Naive thymus-derived CD4-positive, alpha-beta T cell (primary cell): ENCODE results near the gene DNAH6. TPM values are rescaled to one million over a fixed set of nuclear protein-coding genes. Genes with fewer than 3 reads are reported as not detected.
A peak's percentile ranks its signal among the peaks of the same experiment; 100 is the strongest.

ENCODE experiments used
- ATAC-seq: fragments of 150-1000 bp; cut with Tn5 transposase; 2 replicates; pipeline ENCODE4 v1.10.0; 2021; ENCODE audit warnings: mild to moderate bottlenecking, moderate library complexity
- CTCF ChIA-PET: fragments of 350-600 bp; sonication (Branson Sonifier 250); formaldehyde crosslinking; loops from one replicate; lab custom pipeline; 2021; ENCODE audit warnings: antibody characterized with exemption; lab: Charles Lee
- POLR2A ChIA-PET: fragments of 350-600 bp; sonication (Branson Sonifier 250); formaldehyde crosslinking; loops from one replicate; lab custom pipeline; 2021; ENCODE audit warnings: antibody characterized with exemption, inconsistent platforms; lab: Charles Lee
- DNase-seq, 9 donors: peaks; one replicate each; pipeline versions ENCODE4 v3.0.0 to v3.0.0-alpha.2; 2020 to 2022; ENCODE audit warnings: mixed read lengths in 1 of 9
- H3K27ac ChIP-seq: one replicate; pipeline ENCODE4 v1.7.0; 2013; ENCODE audit warnings: mild to moderate bottlenecking, low read depth, low read length, moderate library complexity
- H3K27me3 ChIP-seq, 2 donors: one replicate each; pipeline ENCODE4 v1.7.0; 2013; ENCODE audit warnings: low read length in 2 of 2, mild to moderate bottlenecking in 2 of 2, moderate library complexity in 2 of 2; ENCODE audit not compliant: control insufficient read depth in 2 of 2, insufficient read depth in 2 of 2
- H3K36me3 ChIP-seq, 3 experiments: 1 replicate in 2 of 3; 2 replicates in 1 of 3; pipeline ENCODE4 v1.7.0; 2013; ENCODE audit warnings: low read length in 3 of 3, mild to moderate bottlenecking in 3 of 3, moderate library complexity in 1 of 3; ENCODE audit not compliant: insufficient read depth in 3 of 3, control insufficient read depth in 2 of 3
- H3K4me1 ChIP-seq, 2 donors: one replicate each; pipeline ENCODE4 v1.7.0; 2013; ENCODE audit warnings: low read length in 2 of 2, mild to moderate bottlenecking in 2 of 2, moderate library complexity in 1 of 2; ENCODE audit not compliant: control insufficient read depth in 2 of 2, insufficient read depth in 2 of 2
- H3K4me3 ChIP-seq: 2 replicates; pipeline ENCODE4 v1.7.0; 2013; ENCODE audit warnings: mild to moderate bottlenecking, low read length
- H3K9me3 ChIP-seq, 3 experiments: 1 replicate in 2 of 3; 2 replicates in 1 of 3; pipeline ENCODE4 v1.7.0; 2013; ENCODE audit warnings: low read length in 3 of 3; ENCODE audit not compliant: control insufficient read depth in 2 of 3
- H3K27ac Mint-ChIP-seq, 9 donors: one replicate each; pipeline ENCODE4 v1.8.0; 2020 to 2022; ENCODE audit warnings: mixed read lengths in 9 of 9, mild to moderate bottlenecking in 8 of 9, moderate library complexity in 5 of 9, inconsistent platforms in 2 of 9
- H3K27me3 Mint-ChIP-seq, 5 donors: one replicate each; pipeline ENCODE4 v1.8.0; 2021 to 2022; ENCODE audit warnings: mixed read lengths in 5 of 5, mild to moderate bottlenecking in 1 of 5
- H3K36me3 Mint-ChIP-seq, 5 donors: one replicate each; pipeline ENCODE4 v1.8.0; 2020 to 2022; ENCODE audit warnings: mixed read lengths in 5 of 5, mild to moderate bottlenecking in 3 of 5, inconsistent platforms in 1 of 5
- H3K4me1 Mint-ChIP-seq, 7 donors: one replicate each; pipeline ENCODE4 v1.8.0; 2020 to 2022; ENCODE audit warnings: mixed read lengths in 7 of 7, mild to moderate bottlenecking in 3 of 7, inconsistent platforms in 1 of 7
- H3K4me3 Mint-ChIP-seq, 10 donors: one replicate each; pipeline ENCODE4 v1.8.0; 2020 to 2022; ENCODE audit warnings: mild to moderate bottlenecking in 10 of 10, mixed read lengths in 10 of 10, moderate library complexity in 6 of 10, inconsistent platforms in 2 of 10
- H3K9me3 Mint-ChIP-seq, 11 donors: one replicate each; pipeline ENCODE4 v1.8.0; 2020 to 2022; ENCODE audit warnings: mixed read lengths in 11 of 11, mild to moderate bottlenecking in 4 of 11, inconsistent platforms in 1 of 11, moderate library complexity in 1 of 11
- intact Hi-C, 2 donors: fragments of 100-400 bp; cut with micrococcal nuclease; formaldehyde crosslinking; loops; one replicate each; pipeline ENCODE4 v1.15.1; 2023
- polyA plus RNA-seq, 2 donors: library from polyadenylated mRNA; unstranded; fragments of 300-500 nt; fragmentation: Illumina TruSeq; gene quantifications; one replicate each; pipeline ENCODE4 v1.2.3, GENCODE V29; 2021
- total RNA-seq, 6 experiments: library from RNA in 5 of 6; stranded (reverse) in 5 of 6; gene quantifications; 1 replicate in 5 of 6; 2 replicates in 1 of 6; pipeline ENCODE4 v1.2.3 and lab custom pipeline; 2021 to 2026

DNAH6 gene
- total and polyA plus RNA-seq, 7 experiments from 2014 or later: 0.73 to 2.3 (median 1.3) TPM

GRCh38 chr2:84830758-84831500 lies 314.6 kb downstream of the DNAH6 start:
- Histone ChIP-seq H3K4me3 (no peak overlapping the region), H3K27me3 (no peaks in the 10 kb centered on the region), H3K27ac (peak overlapping the region; percentile 79), H3K4me1 (peaks cover 41 to 93% of the 10 kb centered on the region in 2 donors), H3K9me3 (no peaks in the 10 kb centered on the region), H3K36me3 (peaks cover 0 to 35% (median 7%) of the 10 kb centered on the region in 3 experiments)
- Mint-ChIP-seq H3K4me1 (peaks cover 6 to 51% (median 12%) of the 10 kb centered on the region in 7 donors), H3K27ac (peak overlapping the region in 1 of 9 donors; percentile 85), H3K27me3 (no peaks in the 10 kb centered on the region), H3K9me3 (peaks cover 0 to 8% (median 3%) of the 10 kb centered on the region in 11 donors), H3K4me3 (peak overlapping the region in 4 of 10 donors; percentile 56 to 70 (median 66)), H3K36me3 (peaks cover 8 to 36% (median 29%) of the 10 kb centered on the region in 5 donors)
- POLR2A ChIA-PET: interaction anchor here (0.7 to 7.5 kb wide), 6 partner anchors 11 to 95 kb away, joined by 3 to 49 read pairs (median 12); no protein-coding TSS in a partner anchor
- no peak for ATAC-seq
- intact Hi-C loops: no loop called here
- CTCF ChIA-PET: no interaction called here
- no peak for DNase-seq

DNA sequence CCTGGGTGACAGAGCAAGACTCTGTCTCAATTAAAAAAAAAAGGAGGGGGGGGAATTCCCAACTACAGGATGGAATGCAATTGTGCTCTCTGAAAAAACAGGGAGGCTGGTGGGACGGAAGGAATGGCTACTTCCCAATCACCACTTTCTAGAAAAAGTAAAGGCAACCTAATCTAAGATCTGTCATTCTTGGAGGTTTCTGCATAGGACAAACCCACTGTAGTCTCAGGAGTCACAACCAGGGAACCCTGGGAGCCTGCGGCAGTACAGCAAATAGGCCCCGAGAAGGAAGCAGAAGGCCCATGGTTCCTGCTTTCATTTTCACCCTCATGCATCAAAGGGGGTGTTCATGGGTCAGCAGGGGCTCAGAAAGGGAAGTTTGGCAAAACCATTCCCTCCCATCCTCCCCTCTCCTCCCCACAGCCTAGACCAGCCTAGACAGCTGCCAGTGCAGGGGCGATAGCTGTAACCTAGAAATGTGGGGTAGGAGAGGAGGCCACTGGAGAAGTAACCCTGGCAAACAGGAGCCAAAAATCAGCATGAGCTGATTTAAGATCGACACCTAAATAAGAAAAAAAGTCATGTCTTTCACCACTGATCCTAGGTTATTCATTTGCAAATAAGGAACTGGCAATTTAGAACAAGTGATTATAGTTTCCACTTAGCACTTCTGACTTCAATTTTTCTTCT lies 316.6 kb downstream of the DNAH6 start:
- Mint-ChIP-seq H3K27me3 (no peaks in the 10 kb centered on the region), H3K9me3 (peaks cover 0 to 23% (median 13%) of the 10 kb centered on the region in 11 donors), H3K4me1 (peaks cover 18 to 46% (median 26%) of the 10 kb centered on the region in 7 donors), H3K27ac (peak overlapping the region in 1 of 9 donors; percentile 92), H3K36me3 (peaks cover 24 to 46% (median 38%) of the 10 kb centered on the region in 5 donors), H3K4me3 (peak overlapping the region in 7 of 10 donors; percentile 74 to 89 (median 79))
- ATAC-seq: peak; percentile 64
- H3K36me3 ChIP-seq: peaks cover 4 to 38% (median 10%) of the 10 kb centered on the region in 3 experiments
- H3K4me1 ChIP-seq: peaks cover 36 to 93% of the 10 kb centered on the region in 2 donors
- ChIA-PET CTCF (interaction anchor here (0.7 to 2.7 kb wide), 4 partner anchors 23 to 93 kb away, joined by 3 to 10 read pairs (median 4); no protein-coding TSS in a partner anchor), POLR2A (interaction anchor here (0.7 to 3.6 kb wide), 17 partner anchors 9 to 155 kb away, joined by 3 to 42 read pairs (median 5); partner anchors contain the start of gene TRABD2A)
- H3K4me3 ChIP-seq: peak overlapping the region; percentile 50
- DNase-seq: no peak
- peak overlapping the region; percentile 79 for H3K27ac ChIP-seq
- peaks cover 0 to 4% (median 0%) of the 10 kb centered on the region in 3 experiments for H3K9me3 ChIP-seq
- H3K27me3 ChIP-seq: no peaks in the 10 kb centered on the region
- intact Hi-C loops: loop anchor here (1.0 to 2.0 kb wide), 6 partner anchors 8 to 28 kb away; no protein-coding TSS in a partner anchor

DNA sequence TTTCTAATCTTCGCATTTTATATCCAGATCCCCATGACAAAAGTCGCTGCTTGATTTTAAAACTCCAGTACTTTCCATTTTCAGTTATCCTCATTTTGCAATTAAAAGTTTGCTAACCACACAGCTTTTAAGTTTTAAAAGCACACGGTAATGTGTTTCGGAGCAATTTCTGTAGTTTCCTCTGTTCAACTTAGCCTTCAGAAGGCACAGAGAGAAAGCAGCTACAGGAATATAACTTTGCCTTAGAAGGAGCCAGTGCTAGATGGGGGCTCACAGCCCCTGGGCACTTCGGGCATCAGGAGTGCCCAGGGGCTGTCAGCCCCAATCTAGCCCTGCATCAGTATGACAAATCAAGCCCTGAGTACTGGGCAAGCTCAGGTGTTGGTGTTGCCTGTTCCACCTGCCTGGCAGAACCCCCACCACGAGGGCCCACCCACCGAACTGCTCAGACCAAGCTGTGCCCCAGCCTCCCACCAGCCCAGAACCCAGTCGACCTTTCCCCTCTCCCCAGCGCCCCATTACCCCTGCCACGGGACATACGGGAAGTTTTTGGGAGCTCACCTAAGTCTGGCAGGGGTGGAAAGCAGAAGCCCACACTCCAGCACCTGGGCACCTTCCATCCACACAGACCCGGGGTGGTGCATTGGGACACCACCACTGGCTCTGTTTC lies 317.3 kb downstream of the DNAH6 start:
- Mint-ChIP-seq H3K27me3 (no peaks in the 10 kb centered on the region), H3K36me3 (peaks cover 31 to 49% (median 38%) of the 10 kb centered on the region in 5 donors), H3K9me3 (peaks cover 0 to 23% (median 13%) of the 10 kb centered on the region in 11 donors), H3K4me1 (peaks cover 24 to 53% (median 33%) of the 10 kb centered on the region in 7 donors), H3K27ac (peak overlapping the region in 1 of 9 donors; percentile 92), H3K4me3 (peak overlapping the region in 7 of 10 donors; percentile 74 to 89 (median 79))
- Histone ChIP-seq H3K27me3 (no peaks in the 10 kb centered on the region), H3K9me3 (peaks cover 0 to 4% (median 0%) of the 10 kb centered on the region in 3 experiments), H3K4me1 (peaks cover 34 to 93% of the 10 kb centered on the region in 2 donors), H3K36me3 (peaks cover 4 to 45% (median 15%) of the 10 kb centered on the region in 3 experiments), H3K27ac (peak overlapping the region; percentile 79), H3K4me3 (peak overlapping the region; percentile 50)
- intact Hi-C loops: loop anchor here (1.0 to 2.0 kb wide), 6 partner anchors 8 to 28 kb away; no protein-coding TSS in a partner anchor
- DNase-seq (peak in 1 of 9 donors; percentile 28), ATAC-seq (peak; percentile 26)
- ChIA-PET CTCF (interaction anchor here (0.6 to 2.7 kb wide), 5 partner anchors 24 to 92 kb away, joined by 3 to 10 read pairs (median 3); no protein-coding TSS in a partner anchor), POLR2A (interaction anchor here (0.7 to 3.6 kb wide), 17 partner anchors 8 to 155 kb away, joined by 3 to 42 read pairs (median 4); partner anchors contain the start of gene TRABD2A)

GRCh38 chr2:84836215-84836614 lies 319.9 kb downstream of the DNAH6 start:
- H3K36me3 ChIP-seq: peaks cover 4 to 36% (median 22%) of the 10 kb centered on the region in 3 experiments
- no peak overlapping the region for H3K27ac ChIP-seq
- peaks cover 51 to 93% of the 10 kb centered on the region in 2 donors for H3K4me1 ChIP-seq

DNA sequence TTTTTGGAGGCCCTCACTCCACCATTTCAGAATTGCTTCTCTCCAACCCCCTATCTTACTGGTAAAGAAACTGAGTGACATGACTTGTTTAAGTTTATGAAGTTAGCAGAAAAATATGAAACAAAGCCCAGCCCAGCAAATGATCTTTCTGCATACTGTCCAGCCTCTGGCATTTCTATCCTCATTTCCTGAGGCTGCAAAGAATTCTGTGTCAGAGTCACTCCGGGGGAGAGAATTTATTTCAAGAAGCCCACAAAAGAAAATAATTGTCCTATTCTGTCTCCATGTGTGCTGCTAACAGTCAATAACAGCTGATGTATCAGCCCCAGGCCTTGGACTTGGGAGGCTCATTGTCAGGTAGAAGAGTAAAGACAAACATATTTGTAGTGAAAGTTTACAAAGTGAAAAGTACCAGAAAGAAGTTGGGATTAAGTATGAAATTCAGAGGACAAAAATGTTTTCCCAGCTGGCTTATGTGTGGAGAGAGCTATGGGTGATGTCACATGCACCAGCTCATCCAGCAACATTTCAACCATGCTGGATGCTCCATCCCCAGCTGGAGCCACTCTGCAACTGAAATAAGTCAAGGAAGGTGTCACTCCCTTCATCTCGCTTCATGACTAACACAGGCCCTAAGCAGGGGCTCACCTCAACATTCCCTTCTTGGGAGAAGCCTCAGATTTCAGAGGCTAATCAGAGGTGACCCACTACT lies 322.3 kb downstream of the DNAH6 start:
- Histone ChIP-seq H3K9me3 (peaks cover 0 to 4% (median 0%) of the 10 kb centered on the region in 3 experiments), H3K4me3 (no peak overlapping the region), H3K36me3 (peaks cover 4 to 36% (median 22%) of the 10 kb centered on the region in 3 experiments), H3K27ac (peak overlapping the region; percentile 80), H3K27me3 (no peaks in the 10 kb centered on the region), H3K4me1 (peaks cover 54 to 93% of the 10 kb centered on the region in 2 donors)
- peaks cover 0 to 23% (median 13%) of the 10 kb centered on the region in 11 donors for H3K9me3 Mint-ChIP-seq
- H3K27me3 Mint-ChIP-seq: no peaks in the 10 kb centered on the region
- H3K4me1 Mint-ChIP-seq: peaks cover 44 to 89% (median 80%) of the 10 kb centered on the region in 7 donors
- no peak for DNase-seq
- no peak for ATAC-seq
- H3K27ac Mint-ChIP-seq: peak overlapping the region in 7 of 9 donors; percentile 94 to 99 (median 97)
- intact Hi-C loops: no loop called here
- peaks cover 35 to 73% (median 71%) of the 10 kb centered on the region in 5 donors for H3K36me3 Mint-ChIP-seq
- POLR2A ChIA-PET: interaction anchor here (0.6 to 3.6 kb wide), 17 partner anchors 9 to 133 kb away, joined by 3 to 22 read pairs (median 5); partner anchors contain the start of genes TMSB10 and TRABD2A
- H3K4me3 Mint-ChIP-seq: peak overlapping the region in 9 of 10 donors; percentile 34 to 85 (median 75)
- CTCF ChIA-PET: interaction anchor here (0.9 to 2.9 kb wide), 5 partner anchors 12 to 87 kb away, joined by 3 to 16 read pairs (median 5); no protein-coding TSS in a partner anchor

More at GRCh38 chr2:84836215-84836614, 319.9 kb downstream of the DNAH6 start:
- ChIA-PET CTCF (no interaction called here), POLR2A (interaction anchor here (0.8 to 1.5 kb wide), 5 partner anchors 10 to 26 kb away, joined by 3 to 7 read pairs (median 4); no protein-coding TSS in a partner anchor)
- H3K4me3 Mint-ChIP-seq: peak overlapping the region in 6 of 10 donors; percentile 16 to 52 (median 36)
- Histone ChIP-seq H3K4me3 (no peak overlapping the region), H3K9me3 (peaks cover 0 to 4% (median 0%) of the 10 kb centered on the region in 3 experiments), H3K27me3 (no peaks in the 10 kb centered on the region)
- H3K27ac Mint-ChIP-seq: peak overlapping the region in 6 of 9 donors; percentile 62 to 86 (median 72)
- DNase-seq (no peak), ATAC-seq (no peak)
- no peaks in the 10 kb centered on the region for H3K27me3 Mint-ChIP-seq
- peaks cover 35 to 67% (median 63%) of the 10 kb centered on the region in 5 donors for H3K36me3 Mint-ChIP-seq
- intact Hi-C loops: no loop called here
- H3K4me1 Mint-ChIP-seq: peaks cover 42 to 79% (median 56%) of the 10 kb centered on the region in 7 donors
- H3K9me3 Mint-ChIP-seq: peaks cover 0 to 23% (median 13%) of the 10 kb centered on the region in 11 donors
